SKM-1 (cell line): ENCODE results near the gene OR2F1.

ENCODE experiments used
- DNase-seq: peaks from one replicate; lab custom pipeline; 2025; ENCODE audit not compliant: unreplicated experiment; lab: John Stamatoyannopoulos, UW

The OR2F1 gene

DNA sequence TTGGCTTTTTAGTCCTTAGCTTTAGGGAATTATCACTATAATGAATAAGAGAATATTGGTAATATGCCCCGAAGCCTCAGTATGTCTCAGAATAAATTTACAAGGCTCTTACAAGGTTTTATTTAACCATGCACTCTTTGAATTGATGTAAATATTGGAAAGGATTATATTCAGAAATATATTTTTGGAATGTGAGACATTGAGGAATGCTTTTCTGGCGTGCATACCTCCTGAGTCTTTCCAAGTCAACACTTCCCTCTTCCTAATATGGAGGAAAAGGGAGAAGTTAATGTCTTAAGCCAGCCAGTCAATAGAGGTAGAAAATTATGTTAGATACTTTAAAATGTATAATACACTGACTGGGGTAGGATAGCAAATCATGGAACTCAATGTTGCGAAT lies 1.2 kb upstream of the OR2F1 start:
- DNase-seq = no peak

DNA sequence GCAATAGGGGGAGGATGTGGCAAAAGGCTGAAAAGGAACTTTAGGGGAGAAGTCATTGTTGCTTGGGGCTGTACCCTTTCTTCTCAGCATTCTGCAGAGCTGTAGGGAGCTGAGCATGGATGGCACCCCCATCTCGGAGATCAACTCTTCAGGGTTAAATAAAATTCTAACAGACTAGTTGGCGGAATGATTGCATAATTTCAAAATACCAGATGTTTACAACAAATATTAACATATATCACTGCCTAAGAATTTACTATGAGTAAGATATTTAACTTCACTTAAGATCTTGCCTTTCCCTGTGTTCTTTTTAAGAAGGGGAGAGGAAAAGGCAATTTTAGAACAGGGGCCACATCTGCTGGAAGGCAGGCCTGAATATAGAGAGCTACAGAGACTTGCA lies 509 bp upstream of the OR2F1 start:
- no peak for DNase-seq

DNA sequence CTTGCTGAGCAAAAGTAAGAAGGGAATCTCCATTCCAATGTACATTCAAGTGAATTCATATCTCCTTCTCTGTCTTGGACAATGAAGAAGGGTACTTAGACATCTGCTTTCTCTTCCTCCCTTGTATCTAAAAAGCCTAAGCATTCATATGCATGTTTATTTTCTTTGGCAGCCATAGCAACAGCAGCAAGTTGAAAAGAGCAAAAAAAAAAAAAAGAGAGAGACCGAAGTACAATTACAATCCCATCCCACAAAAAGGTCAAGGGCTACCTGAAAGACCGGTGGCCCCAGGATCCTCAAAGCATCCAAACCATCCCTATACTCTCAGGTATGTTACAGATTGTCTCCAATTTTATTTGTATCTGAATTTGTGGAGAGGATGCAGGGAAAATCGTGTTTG lies 4.1 kb downstream of the OR2F1 start:
- DNase-seq = no peak

DNA sequence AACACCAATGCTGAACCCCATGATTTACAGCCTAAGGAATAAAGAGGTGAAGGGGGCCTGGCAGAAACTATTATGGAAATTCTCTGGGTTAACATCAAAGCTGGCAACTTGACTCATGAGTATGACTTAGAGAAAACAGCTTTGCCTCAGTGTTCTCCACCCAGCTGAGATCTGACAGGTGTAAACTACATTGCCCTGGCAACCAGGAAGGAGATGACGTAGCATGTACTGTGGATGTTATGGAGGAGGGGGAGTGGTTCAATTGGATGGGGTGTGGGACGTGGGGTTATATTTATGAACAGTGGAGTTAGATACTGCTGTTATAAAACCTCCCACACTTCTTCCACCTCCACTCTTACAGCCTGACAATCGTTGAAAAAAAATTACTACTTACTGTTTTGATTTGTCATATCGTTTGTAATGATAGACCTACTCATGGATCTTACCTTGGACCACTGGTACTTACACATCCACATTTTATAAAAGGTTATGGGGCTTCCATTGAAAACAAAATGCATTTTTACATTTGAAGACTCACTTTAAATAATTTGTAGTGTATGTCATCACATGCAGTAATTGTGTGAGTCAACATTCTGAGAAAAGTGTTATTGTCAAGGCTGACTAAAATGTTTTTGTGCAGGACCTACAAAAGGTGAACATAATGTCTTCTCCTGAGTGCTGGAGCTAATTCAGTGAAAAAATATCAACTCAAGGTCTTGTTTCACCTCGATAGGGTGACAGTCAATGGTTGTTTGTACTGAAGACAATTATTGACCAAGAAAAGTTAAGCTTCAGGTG lies 6.4 kb downstream of the OR2F1 start:
- DNase-seq = no peak

DNA sequence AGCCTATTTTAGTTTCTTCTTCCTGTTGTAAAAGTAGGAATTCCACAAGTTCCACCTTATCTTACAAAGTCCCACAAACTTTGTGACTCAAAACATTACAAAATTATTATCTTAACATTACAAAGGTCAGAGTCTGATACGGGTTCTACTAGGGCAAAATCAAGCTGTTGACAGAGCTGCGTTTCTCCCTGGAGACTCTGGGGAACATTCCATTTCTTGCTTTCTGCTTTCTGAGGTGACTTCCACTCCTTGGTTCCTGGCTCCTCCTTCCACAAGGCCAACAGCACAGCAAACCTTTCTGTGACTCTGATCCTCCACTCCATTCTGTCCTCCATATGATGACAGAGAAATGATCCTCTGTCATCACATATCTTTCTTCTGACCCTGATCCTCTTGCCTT lies 10.6 kb downstream of the OR2F1 start:
- DNase-seq = no peak

DNA sequence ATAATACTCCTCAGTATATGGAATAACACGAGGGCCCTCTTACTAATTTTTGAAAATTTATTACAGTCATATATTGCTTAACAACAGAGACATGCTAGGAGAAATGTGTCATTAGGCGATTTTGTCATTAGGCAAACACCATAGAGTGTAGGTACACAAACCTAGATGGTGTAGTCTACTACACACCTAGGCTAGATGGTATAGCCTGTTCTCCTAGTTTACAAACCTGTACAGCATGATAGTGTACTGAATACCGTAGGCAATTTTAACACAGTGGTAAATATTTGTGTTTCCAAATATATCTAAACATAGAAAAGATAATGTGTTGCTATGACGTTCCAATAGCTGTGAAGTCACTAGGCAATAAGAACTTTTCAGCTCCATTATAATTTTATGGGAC lies 12.8 kb downstream of the OR2F1 start:
- no peak for DNase-seq

DNA sequence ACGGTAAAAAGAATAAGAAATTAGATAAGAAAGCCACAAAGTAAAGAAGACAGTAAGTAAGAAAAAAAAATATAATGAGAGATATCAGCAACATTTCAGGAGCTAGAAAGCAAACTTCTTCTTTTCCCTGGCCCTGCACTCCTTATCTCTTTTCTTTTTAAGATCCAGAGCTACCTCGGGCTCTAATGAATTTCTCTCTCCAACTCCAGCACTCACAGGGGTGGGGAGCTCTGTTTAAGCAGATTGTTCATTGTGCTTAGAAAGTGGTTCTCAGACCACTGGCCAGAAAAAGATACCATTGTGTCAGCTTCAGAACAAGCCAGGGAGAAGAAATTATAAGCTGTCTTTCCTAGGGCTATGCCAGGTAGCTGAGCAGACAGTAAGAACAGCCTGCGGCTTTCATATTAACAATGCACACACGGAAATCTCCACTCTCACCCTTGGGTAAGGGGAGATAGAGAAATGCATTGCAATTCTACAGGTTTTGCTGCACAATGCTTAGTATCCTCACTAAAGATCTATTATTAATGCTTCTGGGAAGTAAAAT lies 19.3 kb downstream of the OR2F1 start:
- no peak for DNase-seq

DNA sequence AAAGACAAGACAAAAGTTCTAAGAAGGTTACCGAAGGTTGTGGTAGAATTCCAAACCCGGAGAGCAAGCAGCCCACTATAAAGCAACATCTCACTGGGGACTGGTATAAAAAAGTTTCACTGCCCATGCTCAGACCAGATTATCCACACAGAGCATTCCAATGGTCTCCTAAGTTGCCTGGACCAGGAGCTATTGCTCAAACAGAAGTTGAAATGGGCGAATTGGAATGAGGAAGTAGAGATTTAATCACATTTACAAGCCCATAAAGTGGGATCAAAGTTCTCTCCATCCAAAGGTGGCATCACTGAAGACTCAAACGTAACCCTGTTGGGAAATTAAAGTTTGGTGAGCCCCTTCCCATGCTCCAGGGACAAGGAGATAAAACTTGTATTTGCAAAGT lies 19.8 kb downstream of the OR2F1 start:
- DNase-seq = no peak

DNA sequence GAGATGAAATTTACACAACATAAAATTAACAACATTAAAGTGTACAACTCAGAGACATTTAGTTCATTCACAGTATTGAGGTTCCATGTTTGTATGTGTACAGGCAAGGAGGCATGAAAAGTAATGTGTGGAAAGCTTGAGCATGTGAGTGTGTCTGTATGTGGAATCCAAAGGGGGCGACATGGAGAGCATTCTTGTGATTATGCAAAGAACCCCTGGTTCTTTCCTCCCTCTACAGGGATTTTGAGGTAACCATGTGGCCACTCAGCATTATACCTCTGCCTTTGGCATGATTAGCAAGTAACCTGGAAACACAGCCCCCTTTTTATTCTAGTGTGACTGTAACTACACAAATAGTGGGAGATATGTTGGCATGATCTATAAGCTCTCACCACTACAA lies 21.0 kb downstream of the OR2F1 start:
- no peak for DNase-seq

DNA sequence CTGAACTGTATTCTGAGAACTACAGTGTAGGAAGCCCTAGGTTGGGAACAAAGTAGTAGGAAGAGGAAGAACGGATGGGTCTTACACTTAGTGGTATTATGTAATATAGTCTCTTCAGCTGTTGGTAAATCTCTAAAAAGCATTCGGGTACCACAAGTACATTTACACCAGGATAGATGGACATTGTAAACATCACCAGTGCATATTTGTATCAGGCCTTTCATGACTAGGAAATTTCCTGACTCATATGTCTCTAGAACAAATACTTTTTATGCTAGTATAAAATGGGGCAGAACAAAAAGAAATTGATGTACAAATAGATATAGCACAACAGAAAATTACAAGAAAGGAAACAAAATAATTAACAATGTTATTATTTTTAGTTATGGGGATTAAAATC lies 23.9 kb downstream of the OR2F1 start:
- DNase-seq = peak; percentile 4

DNA sequence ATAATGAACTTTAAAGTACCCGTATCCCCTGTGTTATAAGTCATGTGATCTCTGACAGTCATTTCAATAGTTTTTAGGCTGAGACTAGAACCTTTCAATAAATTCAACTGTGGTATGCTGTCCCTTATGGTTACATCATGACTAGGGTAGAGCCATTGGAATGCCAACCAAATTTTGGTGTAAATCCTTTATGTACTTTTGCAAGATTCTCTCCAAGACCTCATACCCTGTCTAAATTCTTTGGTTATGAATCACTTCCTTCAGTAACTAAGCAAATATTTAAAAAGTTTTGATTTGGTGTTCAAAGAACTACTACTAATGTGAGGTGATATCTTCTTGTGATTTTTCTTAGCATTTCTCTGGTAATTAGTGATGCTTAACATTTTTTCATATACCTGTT lies 24.7 kb downstream of the OR2F1 start:
- no peak for DNase-seq

DNA sequence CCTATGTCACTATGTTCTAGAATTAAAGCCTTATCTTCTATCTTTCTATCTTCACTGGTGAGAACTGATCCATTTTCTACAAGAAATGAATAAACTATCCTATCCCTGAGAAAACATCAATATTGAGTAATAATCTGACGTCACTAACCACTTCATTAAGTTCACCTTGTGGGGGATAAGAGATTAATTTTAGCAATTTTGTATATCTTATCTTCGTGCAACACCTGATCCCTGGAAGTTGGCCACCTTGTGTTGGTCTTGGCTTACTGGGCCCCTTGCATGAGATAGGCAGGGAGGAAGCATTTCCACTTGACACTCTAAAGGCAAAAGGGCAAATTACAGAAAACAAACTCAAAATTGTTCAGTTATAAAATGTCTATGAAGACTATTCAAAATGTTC lies 25.4 kb downstream of the OR2F1 start:
- no peak for DNase-seq

DNA sequence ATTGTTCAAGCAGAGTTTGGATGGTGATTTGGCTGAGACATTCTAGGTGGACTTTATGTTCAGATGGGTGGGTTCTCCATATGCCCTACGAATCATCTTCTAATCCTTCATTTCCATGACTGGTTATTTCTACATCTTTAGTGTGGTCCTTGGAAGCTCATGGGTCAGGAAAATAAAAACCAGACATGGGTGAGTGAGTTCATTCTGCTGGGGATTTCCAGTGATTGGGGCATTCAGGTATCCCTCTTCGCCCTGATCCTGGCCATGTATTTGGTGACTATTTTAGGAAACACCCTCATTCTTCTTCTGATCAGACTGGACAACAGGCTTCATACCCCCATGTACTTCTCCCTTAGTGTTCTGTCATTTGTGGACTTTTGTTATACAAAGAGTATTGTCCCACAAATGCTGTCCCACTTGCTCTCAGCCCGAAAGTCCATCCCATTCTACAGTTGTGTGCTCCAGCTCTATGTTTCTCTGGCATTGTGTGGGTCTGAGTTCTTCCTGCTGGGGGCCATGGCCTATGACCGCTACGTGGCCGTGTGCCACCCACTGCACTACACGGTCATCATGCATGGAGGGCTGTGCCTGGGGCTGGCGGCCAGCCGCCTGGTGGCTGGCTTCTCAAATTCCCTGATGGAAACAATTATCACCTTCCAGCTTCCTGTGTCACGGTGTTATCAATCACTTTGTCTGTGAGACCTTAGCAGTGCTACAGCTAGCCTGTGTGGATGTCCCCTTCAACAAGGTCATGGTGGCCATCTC lies 26.3 kb downstream of the OR2F1 start:
- DNase-seq = no peak

DNA sequence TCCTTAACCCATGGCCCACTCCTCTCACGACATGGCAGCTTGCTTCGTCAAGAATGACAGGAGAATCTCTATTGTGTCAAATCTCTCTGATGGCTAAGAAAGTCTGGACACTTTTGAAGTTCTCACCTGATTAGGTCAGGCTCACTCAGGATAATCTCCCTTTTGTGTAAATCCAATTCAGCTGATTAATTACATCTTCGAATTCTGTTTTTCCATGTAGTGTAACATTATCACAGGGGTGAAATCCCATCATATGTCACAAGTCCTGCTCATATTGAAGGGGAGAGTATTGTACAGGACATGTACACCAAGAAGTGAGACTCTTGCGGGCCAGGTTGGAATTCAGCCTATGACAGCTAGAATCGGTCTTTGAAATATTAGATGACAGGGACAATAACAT lies 29.3 kb downstream of the OR2F1 start:
- no peak for DNase-seq

DNA sequence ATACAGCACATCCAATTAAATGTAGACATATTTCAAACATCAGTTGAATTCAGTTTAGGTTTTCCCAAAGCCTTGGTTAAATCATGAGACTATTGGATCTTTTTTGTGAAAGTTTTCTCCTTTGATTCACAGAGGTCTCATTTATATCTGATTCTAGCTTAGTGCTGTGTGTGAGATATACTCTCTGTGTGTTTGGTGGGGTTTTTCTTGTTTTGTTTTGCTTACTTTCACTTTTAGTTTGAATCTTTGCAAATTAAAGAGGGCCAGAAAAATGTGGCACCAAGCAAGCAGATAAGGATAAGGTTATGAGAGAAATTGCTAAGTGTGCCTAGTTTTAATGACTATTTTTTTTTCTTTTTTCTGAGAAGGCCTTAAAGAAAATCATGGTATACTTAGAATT lies 32.9 kb downstream of the OR2F1 start:
- no peak for DNase-seq

DNA sequence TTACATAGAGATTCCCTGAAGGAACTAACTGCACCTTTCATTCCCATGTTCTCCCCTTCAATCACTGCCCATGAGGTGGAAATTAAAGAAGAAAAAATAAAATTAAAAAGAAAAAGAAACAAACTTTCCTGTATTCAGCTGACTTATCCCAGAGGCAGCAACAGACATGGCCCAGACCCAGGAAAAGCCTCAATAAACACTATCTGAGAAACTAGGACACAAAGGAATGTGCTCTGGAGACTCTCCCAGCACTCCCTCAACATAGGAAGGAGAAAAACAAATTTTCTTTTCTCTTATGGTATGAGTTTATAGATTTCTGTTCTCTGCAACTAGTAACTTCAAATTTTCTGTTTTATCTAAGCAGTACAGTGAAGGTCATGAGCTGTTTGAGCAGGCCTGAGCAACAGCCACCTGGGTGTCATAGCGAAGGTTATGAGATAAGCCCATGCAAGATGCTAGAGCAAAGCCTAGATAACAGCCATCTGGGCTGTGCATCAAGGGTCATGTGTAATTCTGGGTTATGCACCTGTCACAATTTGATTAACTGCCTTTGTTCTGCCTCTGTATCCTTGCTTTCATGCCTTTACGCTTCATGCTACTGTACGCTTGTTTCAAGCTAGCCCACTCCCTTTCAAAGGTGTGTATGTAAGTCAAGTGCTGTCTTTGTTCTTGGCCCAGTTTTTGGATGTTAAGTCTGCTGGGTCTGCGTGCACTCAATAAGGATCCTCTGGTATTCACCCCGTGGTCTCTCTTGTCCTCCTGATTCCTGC lies 34.5 kb downstream of the OR2F1 start:
- DNase-seq = no peak

DNA sequence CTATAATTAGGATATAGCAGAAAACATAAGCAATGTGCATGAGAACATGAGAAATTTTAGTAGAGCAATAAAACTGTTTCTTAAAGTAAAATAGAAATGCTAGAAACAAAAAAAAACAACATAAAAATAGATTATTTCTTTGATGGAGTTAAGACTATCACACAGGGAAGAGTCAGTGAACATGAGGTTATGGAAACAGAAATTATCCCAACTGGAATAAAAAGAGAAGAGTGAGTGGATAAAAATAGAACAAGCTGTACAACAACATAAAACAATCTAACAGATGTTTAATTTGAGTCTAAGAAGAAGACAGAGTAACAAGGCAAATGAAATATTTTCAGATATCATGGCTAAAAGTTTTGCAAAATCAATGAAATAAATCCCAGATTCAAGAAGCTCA lies 38.0 kb downstream of the OR2F1 start:
- no peak for DNase-seq

DNA sequence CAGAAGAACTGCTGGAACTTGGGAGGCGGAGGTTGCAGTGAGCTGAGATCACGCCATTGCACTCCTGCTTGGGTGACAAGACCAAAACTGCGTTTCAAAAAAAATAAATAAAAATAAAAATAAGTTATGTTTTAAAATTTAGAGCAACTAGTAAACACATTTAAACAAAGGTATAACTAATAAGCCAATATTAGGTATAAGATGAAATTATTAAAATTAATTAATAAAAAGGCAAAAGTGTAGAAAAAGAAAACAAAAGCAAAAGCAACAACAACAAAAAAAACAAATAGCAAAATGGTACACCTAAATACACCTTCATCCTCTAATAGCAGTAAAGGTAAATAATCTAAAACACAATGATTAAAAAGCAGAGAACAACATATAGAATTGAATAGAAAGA lies 39.3 kb downstream of the OR2F1 start:
- no peak for DNase-seq

DNA sequence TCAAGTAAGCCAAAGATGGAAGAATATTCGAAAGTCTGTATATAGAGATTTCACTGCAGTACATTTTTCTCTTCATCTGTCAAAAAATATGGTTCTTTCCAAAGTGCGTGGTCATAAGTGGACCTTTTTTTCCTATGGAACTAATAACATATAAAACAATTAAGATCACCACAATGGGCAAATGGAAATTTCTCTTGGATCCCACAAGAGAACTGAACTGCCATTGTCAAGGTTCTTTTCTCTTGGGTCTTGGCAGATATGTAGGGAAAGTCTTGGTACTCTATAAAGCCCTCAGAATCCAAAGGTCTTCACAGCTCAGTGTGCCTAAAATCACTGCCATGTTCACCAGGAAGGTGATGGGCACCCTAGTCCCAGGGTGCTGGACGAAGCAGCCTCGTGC lies 45.4 kb downstream of the OR2F1 start, which contains the start of gene OR6B1:
TSS of gene OR6B1 (plus strand) at position 301 of the 400 bp plus-strand sequence. CDS start 3,677 bp downstream, outside the sequence.
- DNase-seq = no peak

DNA sequence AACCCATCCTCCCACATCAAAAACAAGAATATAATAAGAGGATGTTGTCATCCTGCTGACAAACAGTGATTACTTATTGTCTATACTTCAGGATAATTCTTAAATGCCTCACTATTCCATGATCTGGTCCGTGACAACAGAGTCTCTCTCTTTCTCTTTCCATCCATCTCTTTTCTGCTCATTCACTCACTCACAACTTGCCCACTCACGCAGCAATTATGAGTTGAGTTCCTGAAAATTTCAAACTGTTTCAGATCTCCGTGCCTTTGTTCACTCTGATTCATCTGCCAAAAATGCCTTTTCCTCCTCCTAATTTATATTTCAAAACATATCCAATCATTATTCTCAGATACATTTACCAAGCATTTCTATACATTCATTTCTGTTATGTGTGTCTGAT lies 46.9 kb downstream of the OR2F1 start:
- no peak for DNase-seq

DNA sequence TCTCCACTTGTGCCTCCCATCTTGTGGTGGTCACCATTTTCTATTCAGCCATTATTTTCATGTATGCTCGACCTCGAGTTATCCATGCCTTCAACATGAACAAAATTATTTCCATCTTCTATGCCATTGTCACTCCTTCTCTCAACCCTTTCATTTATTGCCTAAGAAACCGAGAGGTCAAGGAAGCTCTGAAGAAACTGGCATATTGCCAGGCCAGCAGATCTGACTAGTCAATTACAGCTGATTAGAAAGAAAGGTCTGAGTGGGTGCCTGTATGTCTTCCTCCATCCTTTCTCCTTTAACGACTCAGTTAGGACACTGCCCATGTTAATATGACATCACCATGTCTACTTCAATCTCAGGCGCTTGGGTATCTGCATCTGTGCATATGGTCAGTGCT lies 50.1 kb downstream of the OR2F1 start:
- no peak for DNase-seq
